ENCODE results near the gene IL21. TPM values are rescaled to one million over a fixed set of nuclear protein-coding genes. Genes with fewer than 3 reads are reported as not detected.

The IL21 gene
- total and polyA plus RNA-seq, 7 donors: 0.04 TPM; not detected in 6

DNA sequence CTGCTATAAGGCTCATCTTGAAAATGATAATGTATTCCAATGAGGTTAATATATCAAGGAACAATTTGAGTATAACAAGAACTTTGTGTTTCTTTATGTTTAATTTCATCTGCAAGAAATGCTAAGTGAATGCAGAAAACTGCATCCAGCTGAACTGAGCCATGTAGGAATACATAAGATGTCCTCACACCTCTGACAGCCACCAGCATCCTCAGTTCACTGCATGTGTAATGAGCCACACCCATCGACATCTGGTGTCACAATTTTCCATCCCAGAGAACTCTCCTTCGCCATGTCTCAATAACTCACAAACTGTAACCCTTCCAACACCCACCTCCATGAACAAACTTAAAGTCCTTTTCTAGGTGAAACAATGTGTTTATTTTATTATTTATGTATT lies 3.3 kb upstream of the IL21 start:
- Histone ChIP-seq H3K27ac (no peak overlapping the region), H3K9me3 (no peaks in the 10 kb centered on the region), H3K36me3 (ENCODE audit: insufficient read depth in 1 of 2, low read depth in 1 of 2) (no peaks in the 10 kb centered on the region), H3K27me3 (ENCODE audit: insufficient read depth in 3 of 3, low read length in 2 of 3) (no peaks in the 10 kb centered on the region), H3K4me3 (no peak overlapping the region), H3K4me1 (no peaks in the 10 kb centered on the region)
- no peak for DNase-seq
- no peak for ATAC-seq
- TF ChIP-seq, protein P1, sequence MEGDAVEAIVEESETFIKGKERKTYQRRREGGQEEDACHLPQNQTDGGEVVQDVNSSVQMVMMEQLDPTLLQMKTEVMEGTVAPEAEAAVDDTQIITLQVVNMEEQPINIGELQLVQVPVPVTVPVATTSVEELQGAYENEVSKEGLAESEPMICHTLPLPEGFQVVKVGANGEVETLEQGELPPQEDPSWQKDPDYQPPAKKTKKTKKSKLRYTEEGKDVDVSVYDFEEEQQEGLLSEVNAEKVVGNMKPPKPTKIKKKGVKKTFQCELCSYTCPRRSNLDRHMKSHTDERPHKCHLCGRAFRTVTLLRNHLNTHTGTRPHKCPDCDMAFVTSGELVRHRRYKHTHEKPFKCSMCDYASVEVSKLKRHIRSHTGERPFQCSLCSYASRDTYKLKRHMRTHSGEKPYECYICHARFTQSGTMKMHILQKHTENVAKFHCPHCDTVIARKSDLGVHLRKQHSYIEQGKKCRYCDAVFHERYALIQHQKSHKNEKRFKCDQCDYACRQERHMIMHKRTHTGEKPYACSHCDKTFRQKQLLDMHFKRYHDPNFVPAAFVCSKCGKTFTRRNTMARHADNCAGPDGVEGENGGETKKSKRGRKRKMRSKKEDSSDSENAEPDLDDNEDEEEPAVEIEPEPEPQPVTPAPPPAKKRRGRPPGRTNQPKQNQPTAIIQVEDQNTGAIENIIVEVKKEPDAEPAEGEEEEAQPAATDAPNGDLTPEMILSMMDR (IDR thresholded peaks at IDR 0.05): no peak
- intact Hi-C loops (cut with DNase I): no loop called here
- 50 to 71% (median 60%) methylated on average over 2 of the region's 2 CpGs for WGBS, 3 donors

DNA sequence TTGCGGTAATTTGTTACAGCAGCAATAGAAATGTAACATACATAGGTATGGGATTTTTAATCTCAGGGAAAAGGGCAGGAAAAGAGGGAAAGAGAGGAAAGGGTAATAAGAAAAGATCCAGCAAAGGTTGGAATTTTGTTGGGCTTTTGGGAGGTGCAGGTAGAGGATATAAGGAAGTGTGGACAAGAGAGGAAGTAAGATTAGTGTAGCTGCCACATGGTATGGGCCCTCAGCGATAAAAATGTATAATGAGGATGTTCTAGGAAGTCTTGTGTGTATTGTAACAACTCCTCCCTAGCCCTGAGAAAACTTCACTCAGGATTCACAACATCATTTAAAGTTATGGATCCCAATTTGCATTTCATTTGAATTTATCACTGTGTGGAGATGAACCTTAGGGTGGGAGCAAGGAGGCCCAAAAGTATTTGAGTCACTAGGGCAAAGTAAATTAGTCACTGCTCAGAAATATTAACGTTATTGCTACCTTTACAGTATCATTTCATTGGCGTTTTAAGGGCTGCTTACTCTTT lies 2.8 kb upstream of the IL21 start:
- DNase-seq (no peak), ATAC-seq (no peak)
- no peaks in the 10 kb centered on the region for H3K27me3 ChIP-seq (ENCODE audit: insufficient read depth in 3 of 3, low read length in 2 of 3)
- WGBS, 3 donors: 81 to 91% (median 87%) methylated on average over 4 of the region's 4 CpGs
- no peaks in the 10 kb centered on the region for H3K9me3 ChIP-seq
- no peaks in the 10 kb centered on the region for H3K36me3 ChIP-seq (ENCODE audit: insufficient read depth in 1 of 2, low read depth in 1 of 2)
- no peak overlapping the region for H3K27ac ChIP-seq
- TF ChIP-seq, protein P1 (IDR thresholded peaks at IDR 0.05): no peak
- intact Hi-C loops (cut with DNase I): no loop called here
- H3K4me1 ChIP-seq: no peaks in the 10 kb centered on the region
- no peak overlapping the region for H3K4me3 ChIP-seq

DNA sequence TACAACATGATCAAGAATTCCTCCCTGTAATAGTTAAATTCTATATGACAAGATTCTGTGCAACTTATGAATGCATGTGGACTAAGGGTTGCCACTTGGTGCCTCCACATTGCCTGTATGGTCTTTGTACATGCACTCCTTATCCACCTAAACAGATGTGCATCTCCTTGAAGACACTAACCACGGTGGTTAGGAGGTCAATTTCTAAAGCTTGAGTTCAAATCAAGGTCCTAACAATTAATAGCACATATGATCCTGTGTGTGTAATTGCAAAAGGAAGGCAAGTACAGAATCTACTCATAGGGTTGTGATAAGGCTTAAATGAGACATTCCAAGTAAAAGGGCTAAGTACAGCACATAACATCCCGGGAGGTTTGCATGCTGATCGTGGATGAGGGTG lies 1.5 kb upstream of the IL21 start:
- H3K4me3 ChIP-seq: no peak overlapping the region
- no peaks in the 10 kb centered on the region for H3K9me3 ChIP-seq
- TF ChIP-seq, protein P1 (IDR thresholded peaks at IDR 0.05): no peak
- DNase-seq (no peak), ATAC-seq (no peak)
- H3K4me1 ChIP-seq: no peaks in the 10 kb centered on the region
- H3K27ac ChIP-seq: no peak overlapping the region
- no peaks in the 10 kb centered on the region for H3K27me3 ChIP-seq (ENCODE audit: insufficient read depth in 3 of 3, low read length in 2 of 3)
- WGBS, 3 donors: 71 to 81% (median 79%) methylated on average over 3 of the region's 3 CpGs
- H3K36me3 ChIP-seq (ENCODE audit: insufficient read depth in 1 of 2, low read depth in 1 of 2): no peaks in the 10 kb centered on the region
- intact Hi-C loops (cut with DNase I): no loop called here

DNA sequence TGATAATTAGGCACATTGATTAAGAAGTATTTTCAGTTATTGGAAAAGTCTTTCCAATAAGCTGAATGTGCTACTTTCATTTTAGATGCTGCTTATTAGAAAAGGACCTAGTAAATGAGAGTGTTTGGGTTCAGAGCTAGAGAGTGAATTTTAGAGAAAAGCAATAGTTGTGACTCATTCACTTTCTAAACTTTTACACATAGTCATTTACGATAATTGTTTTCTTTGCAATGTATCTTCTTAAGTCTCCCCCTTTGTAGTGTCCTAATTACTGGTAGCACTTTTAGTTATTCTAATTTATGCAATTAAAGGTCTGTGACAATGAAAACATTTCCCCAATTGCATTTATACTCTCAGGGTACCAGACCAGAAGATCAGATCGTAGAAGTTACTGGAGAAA lies 1.3 kb downstream of the IL21 start:
- H3K4me1 ChIP-seq: no peaks in the 10 kb centered on the region
- intact Hi-C loops (cut with DNase I): no loop called here
- no peaks in the 10 kb centered on the region for H3K9me3 ChIP-seq
- DNase-seq (no peak), ATAC-seq (no peak)
- no peak overlapping the region for H3K27ac ChIP-seq
- no peaks in the 10 kb centered on the region for H3K27me3 ChIP-seq (ENCODE audit: insufficient read depth in 3 of 3, low read length in 2 of 3)
- no peaks in the 10 kb centered on the region for H3K36me3 ChIP-seq (ENCODE audit: insufficient read depth in 1 of 2, low read depth in 1 of 2)
- H3K4me3 ChIP-seq: no peak overlapping the region
- TF ChIP-seq, protein P1 (IDR thresholded peaks at IDR 0.05): no peak
- 90 to 91% (median 90%) methylated on average over 2 of the region's 2 CpGs for WGBS, 3 donors
